WTC11 (cell line): Measurements from ENCODE around the gene YBX3. TPM values are rescaled to one million over a fixed set of nuclear protein-coding genes. Genes with fewer than 3 reads are reported as not detected.

Experiments
- total RNA-seq: library from RNA; stranded (reverse); gene quantifications from 3 replicates; pipeline ENCODE4 v1.2.3, GENCODE V29; 2021

Gene YBX3
- total RNA-seq, 1 experiment from 2014 or later, result 396 TPM

Other genes starting within 250 kb of the YBX3 start
- gene EIF2S3B, start 217.4 kb downstream of the YBX3 start, total RNA-seq, result 0.55 to 1.0 TPM (median 0.69 TPM) in 3 replicates
- gene MAGOHB, start 109.7 kb downstream of the YBX3 start, total RNA-seq, result 36.1 to 37.0 TPM (median 36.8 TPM) in 3 replicates
- gene STYK1, start 49.3 kb downstream of the YBX3 start, total RNA-seq, result 1.6 to 1.9 TPM (median 1.6 TPM) in 3 replicates
- not detected in 3 replicates for gene TAS2R7, start 79.3 kb upstream of the YBX3 start, total RNA-seq
- gene TAS2R8, start 84.0 kb upstream of the YBX3 start, total RNA-seq, result not detected in 3 replicates
- gene TAS2R9, start 86.8 kb upstream of the YBX3 start, total RNA-seq, result not detected in 3 replicates
- not detected in 3 replicates for gene TAS2R10, start 103.0 kb upstream of the YBX3 start, total RNA-seq
- 0.87 to 2.7 TPM (median 1.6 TPM) in 3 replicates for gene PRR4, start 126.2 kb upstream of the YBX3 start, total RNA-seq
- 6.7 to 15.1 TPM (median 8.1 TPM) in 3 replicates for gene PRH1, start 160.9 kb upstream of the YBX3 start, total RNA-seq
- 0.37 to 0.62 TPM (median 0.37 TPM) in 3 replicates for gene TAS2R13, start 186.2 kb upstream of the YBX3 start, total RNA-seq
- gene PRH2, start 205.9 kb upstream of the YBX3 start, total RNA-seq, result 0.52 TPM in 1 of 3 replicates, not detected in the others
- gene TAS2R14, start 215.9 kb upstream of the YBX3 start, total RNA-seq, result 1.1 to 1.3 TPM (median 1.1 TPM) in 3 replicates